ENCODE results near the gene CCT7. TPM values are rescaled to one million over a fixed set of nuclear protein-coding genes. Genes with fewer than 3 reads are reported as not detected.

Gene CCT7
- total RNA-seq, 1 experiment from 2014 or later, result 482 TPM

- TF ChIP-seq HMGXB4 (CRISPR knock-in tag; IDR thresholded peaks at IDR 0.05), result no peak
- TF ChIP-seq ETV6 (CRISPR knock-in tag; IDR thresholded peaks at IDR 0.05), result no peak
Measured at GRCh38 chr2:73300926-73301325, 66.8 kb downstream of the CCT7 start (continued).

GRCh38 chr2:73301636-73302035 lies 67.5 kb downstream of the CCT7 start:
- ATAC-seq (no peak), DNase-seq (ENCODE audit: low spot score) (no peak)
- TF ChIP-seq MAX (CRISPR knock-in tag; IDR thresholded peaks at IDR 0.05) (no peak), CDX4 (CRISPR knock-in tag; IDR thresholded peaks at IDR 0.05; ENCODE audit: borderline replicate concordance) (no peak), KAT7 (CRISPR knock-in tag; IDR thresholded peaks at IDR 0.05; ENCODE audit: borderline replicate concordance) (no peak), GABPB1 (CRISPR knock-in tag; IDR thresholded peaks at IDR 0.05) (no peak), EMX1 (CRISPR knock-in tag; IDR thresholded peaks at IDR 0.05) (no peak), FOXP4 (CRISPR knock-in tag; IDR thresholded peaks at IDR 0.05) (no peak), NFYB (CRISPR knock-in tag; conservative IDR thresholded peaks at IDR 0.05; ENCODE audit: low read depth) (no peak), MLX (CRISPR knock-in tag; IDR thresholded peaks at IDR 0.05) (no peak), NR3C1 (CRISPR knock-in tag; conservative IDR thresholded peaks at IDR 0.05; ENCODE audit: low read depth) (no peak), IRF2 (CRISPR knock-in tag; IDR thresholded peaks at IDR 0.05; ENCODE audit: borderline replicate concordance, low read depth) (no peak), SP1 (CRISPR knock-in tag; conservative IDR thresholded peaks at IDR 0.05) (no peak), IRF1 (CRISPR knock-in tag; IDR thresholded peaks at IDR 0.05) (no peak), ZNF232 (CRISPR knock-in tag; IDR thresholded peaks at IDR 0.05) (no peak), ZNF416 (CRISPR knock-in tag; IDR thresholded peaks at IDR 0.05) (no peak)
- ChIA-PET CTCF (interaction anchor here (1.1 to 1.4 kb wide), 2 partner anchors 8 to 12 kb away, joined by 4 to 7 read pairs; partner anchors contain the start of gene EGR4), POLR2A (interaction anchor here (0.7 kb wide), 1 partner anchor 156 kb away, joined by 4 read pairs; no protein-coding TSS in a partner anchor)
- no peaks in the 10 kb centered on the region for H3K4me1 Mint-ChIP-seq
- no peak overlapping the region for H3K27ac Mint-ChIP-seq
- H3K36me3 Mint-ChIP-seq, result no peaks in the 10 kb centered on the region
- no peak overlapping the region for H3K4me3 Mint-ChIP-seq
- H3K27me3 Mint-ChIP-seq (ENCODE audit: low read depth), result peaks cover 61% of the 10 kb centered on the region
- H3K9me3 Mint-ChIP-seq, result no peaks in the 10 kb centered on the region

Other genes with a start within 250 kb of the CCT7 start
- 23.1 to 25.9 TPM (median 23.6 TPM) in 3 replicates for gene SFXN5, start 162.6 kb upstream of the CCT7 start, total RNA-seq (2021)
- 14.0 to 16.0 TPM (median 14.3 TPM) in 3 replicates for gene RAB11FIP5, start 121.4 kb upstream of the CCT7 start, total RNA-seq (2021)
- gene NOTO, start 31.7 kb upstream of the CCT7 start, total RNA-seq (2021), result 0.15 to 0.23 TPM (median 0.18 TPM) in 3 replicates
- gene SMYD5, start 20.1 kb upstream of the CCT7 start, total RNA-seq (2021), result 46.5 to 47.9 TPM (median 46.7 TPM) in 3 replicates
- 11.4 to 12.9 TPM (median 12.2 TPM) in 3 replicates for gene PRADC1, start 1.1 kb upstream of the CCT7 start, total RNA-seq (2021)
- gene FBXO41, start 50.2 kb downstream of the CCT7 start, total RNA-seq (2021), result 19.2 to 21.5 TPM (median 21.1 TPM) in 3 replicates
- gene EGR4, start 59.2 kb downstream of the CCT7 start, total RNA-seq (2021), result 0.09 to 0.14 TPM (median 0.13 TPM) in 3 replicates
- 29.2 to 37.3 TPM (median 34.7 TPM) in 3 replicates for gene ALMS1, start 151.5 kb downstream of the CCT7 start, total RNA-seq (2021)

Data from WTC11 (cell line).